ENCODE data around the gene ATP2C1.
A peak's percentile ranks its signal among the peaks of the same experiment; 100 is the strongest.

The ATP2C1 gene

DNA sequence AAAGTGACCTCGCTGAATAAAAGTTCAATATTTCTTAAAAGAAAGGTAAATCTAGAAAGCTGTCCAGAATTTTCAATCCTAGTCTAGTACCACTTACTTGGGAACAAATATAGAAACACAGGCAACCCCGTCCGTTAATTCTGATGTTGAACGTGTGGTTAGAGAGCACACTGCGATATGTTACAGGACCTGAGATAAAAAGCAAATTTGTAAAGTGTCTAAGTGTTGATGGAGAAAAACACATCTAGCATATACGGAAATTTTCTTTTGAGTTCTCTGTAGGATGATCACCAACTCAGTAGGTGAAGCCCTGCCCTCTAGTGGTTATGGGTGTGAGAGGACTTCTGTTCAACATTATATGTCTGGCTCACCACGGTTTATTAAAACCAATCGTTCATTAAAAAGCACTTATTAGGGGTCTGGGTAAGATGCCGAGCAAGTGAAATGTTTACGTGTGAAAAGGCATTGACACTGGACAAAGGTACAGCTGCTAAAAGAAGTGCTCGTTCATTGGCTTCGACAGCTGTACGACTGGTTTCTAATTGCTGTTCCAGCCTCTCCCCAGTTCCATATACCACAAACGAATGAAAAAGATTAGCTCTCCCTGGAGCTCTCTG is 1.0 kb upstream of the ATP2C1 start:
- H3K4me3 ChIP-seq, result peak overlapping the region; percentile 75 to 97 (median 79)
- H3K27ac ChIP-seq, result peak overlapping the region; percentile 93 to 100 (median 99)

DNA sequence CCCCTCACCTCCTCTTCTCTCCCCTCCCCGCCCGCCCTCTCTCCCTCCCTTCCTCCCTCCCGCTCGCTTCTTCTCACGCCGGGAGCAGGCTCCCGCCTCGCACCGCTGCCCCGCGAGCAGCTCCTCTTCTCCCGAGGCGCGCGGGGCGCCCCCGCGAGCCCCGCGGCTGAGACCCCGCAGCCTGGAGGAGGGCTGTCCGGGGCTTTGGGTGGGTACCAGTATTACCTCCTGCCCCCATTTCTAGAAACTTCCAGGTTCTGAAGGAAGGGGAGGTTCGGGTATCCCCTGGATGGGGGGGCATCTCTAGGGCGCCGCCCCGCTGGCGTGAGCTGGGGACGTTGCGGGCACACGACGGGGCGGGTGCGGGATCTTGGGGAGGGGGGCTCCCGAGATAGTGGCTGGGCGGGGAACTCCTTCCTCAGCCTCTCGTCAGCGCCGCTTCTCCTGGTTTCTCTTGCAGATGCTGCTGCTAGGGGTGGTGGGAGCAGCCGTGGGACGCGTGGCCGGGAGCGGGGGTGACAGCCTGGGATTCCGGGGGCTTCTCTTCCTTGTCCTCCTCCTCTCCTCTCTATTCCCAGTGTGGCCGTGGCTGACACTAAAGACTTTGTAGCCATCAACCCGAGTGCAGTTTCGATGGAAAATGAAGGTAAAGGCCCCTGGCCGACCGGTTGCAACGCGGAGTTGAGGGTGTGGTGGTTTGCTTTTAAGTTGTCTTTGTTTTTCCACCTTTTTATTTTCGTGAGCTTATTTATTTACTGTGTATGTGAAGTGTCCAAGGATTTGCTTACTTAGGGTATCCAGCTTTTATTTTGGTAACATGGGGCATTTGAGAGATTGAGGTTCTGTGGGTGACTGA is 474 bp downstream of the ATP2C1 start:
- Histone ChIP-seq H3K27ac (peak overlapping the region; percentile 93 to 100 (median 99)), H3K4me3 (peak overlapping the region; percentile 75 to 97 (median 79))

DNA sequence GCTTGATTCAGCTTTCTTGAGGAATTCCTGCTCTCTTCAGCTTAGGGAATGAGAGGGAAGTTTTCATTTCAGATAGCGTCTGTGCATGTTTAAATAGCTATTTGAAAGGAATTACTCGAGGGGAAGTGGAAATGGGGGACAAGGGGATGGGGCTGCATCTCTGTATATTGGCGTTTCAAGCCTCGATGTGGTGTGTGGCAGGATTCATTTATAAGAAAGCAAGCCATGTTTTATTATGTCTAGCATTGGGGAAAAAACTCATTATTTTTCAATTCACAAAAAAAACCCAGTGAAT is 1.0 kb downstream of the ATP2C1 start:
- peak overlapping the region; percentile 75 to 97 (median 79) for H3K4me3 ChIP-seq
- peak overlapping the region in 17 of 21 experiments; percentile 95 to 100 (median 99) for H3K27ac ChIP-seq

DNA sequence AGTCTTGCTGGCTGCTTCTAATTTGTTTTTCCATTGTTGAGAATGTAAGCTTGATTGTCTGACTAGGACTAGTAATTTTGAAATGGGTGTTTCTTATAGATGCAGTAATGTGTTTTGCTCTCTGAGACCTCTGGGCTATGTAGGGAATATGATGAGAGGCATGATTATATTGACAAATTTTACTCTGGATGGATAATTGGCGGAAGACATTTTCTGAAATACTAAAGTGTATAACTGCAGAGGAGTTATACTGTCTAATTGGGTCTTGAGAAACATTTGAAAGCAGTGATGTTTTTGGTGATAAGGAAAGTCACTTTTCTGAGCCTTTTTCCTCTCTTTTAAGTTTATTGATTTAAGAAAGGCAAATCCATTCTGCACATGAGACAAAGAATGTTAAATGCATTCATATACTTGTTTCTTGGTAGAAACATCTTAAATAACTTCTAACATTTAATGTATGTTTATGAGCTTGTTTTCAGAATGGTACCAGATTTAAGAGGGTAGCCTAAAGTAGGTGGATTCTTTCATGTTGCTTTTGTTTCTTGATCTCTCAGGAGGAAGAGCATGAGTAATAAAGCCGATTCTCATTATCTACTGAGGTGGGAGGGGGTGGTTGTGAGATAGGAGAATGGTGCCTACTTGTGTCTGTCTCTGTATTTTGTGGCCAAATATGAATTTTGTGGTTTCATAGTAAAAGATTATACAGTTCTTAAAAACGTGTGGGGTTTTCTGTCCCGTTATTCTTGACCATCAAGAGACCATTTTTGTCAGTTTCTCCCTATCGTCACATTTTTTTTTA is 2.0 kb downstream of the ATP2C1 start:
- peak overlapping the region in 2 of 7 experiments; percentile 79 to 97 for H3K4me3 ChIP-seq
- no peak overlapping the region for H3K27ac ChIP-seq

DNA sequence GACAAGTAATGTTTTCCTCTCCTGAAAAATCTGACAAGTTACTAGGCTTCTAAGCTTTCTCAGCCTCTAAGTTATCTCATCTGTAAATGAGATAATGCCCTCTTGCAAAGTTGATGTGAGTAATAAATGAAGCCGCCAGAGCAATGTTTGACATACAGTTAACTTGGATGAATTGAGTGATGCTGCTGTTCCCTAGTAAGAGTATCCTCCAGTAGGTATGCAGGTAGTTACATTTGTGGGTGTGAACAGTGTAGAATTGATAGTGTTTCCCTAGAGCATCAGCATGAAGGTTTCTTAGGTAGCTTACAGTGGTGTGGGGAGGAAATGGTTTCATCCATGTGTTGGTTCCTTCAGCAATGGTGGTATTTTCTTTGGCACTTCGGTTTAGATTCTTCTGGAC is 3.4 kb downstream of the ATP2C1 start:
- no peak overlapping the region for H3K27ac ChIP-seq

DNA sequence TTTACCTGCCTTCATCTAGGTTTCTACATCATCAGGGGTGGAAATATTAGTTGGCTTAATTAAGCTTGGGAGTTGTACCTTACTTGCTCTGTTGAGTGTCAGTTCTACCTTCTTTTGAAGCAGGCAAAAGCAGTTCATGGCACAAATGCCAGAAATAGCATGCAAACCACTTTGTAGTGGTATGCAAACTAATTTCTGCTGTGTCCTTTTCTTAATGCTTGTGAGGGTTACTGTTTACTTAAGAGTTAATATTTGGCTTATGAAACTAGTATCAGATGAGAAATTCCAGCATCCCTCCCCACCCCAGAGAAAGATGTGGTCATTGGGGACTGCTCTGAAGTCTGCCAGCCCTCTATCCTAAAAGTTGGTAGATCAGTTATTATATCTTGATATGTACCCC is 7.1 kb downstream of the ATP2C1 start:
- Histone ChIP-seq H3K4me3 (no peak overlapping the region), H3K27ac (no peak overlapping the region)

More for the DNA sequence above, 3.4 kb downstream of the ATP2C1 start:
- no peak overlapping the region for H3K4me3 ChIP-seq

DNA sequence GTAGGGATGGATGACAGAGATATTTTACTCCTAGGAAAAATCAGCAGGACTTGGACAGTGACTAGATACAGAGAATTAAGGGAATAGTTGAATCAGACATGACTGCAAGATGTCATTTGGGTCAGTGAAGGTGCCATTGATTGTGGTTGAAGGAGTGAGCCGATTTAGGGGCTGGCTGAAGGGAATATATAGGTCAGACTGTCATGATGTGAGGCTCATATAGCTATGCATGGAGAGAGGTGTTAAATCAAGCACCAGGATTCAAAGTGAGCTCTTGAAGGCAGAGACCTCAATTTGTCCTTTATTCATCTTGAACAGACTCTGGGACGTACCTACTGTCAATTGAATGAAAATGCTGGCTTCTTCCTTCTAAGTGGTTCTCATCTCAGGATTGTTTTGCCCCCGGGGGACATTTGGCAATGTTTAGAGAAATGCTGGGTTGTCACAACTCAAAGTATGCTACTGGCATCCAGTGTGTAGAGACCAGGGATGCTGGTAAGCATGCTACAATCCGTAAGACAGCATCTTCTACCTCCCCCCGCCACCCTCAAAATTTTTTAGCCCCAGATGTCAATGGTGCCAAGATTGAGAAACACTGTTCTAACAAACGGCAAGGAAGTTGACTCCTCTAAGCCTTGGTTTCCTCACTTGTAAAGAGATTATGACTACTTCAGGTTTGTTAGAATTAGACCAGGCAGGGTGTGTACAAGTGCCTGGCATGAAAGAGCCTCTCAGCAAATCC is 7.8 kb downstream of the ATP2C1 start:
- no peak overlapping the region for H3K27ac ChIP-seq

DNA sequence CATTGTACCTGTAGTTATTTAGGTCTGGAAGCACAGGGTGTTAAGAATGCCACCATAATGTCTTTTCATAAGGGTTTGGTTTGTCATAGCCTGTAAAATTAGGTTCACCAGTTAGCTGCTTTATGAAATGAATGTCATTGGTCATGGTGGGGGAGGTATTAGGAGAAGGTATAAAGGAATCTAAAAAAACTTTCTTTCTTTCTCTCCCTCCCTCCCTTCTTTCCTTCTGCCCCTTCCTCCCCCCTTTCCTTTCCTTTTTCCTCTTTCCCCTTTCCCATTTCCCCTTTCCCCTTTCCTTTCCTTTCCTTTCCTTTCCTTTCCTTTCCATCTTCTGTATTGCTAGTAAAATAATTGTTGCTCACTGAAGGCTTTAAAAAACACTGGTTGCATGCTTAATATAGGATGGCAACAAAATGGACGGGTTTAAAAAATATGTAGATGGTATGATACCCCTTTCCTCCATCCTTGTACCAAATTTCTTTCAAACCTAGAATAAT is 9.6 kb downstream of the ATP2C1 start:
- Histone ChIP-seq H3K27ac (no peak overlapping the region), H3K4me3 (no peak overlapping the region)

More for the DNA sequence above, 7.8 kb downstream of the ATP2C1 start:
- H3K4me3 ChIP-seq, result no peak overlapping the region

DNA sequence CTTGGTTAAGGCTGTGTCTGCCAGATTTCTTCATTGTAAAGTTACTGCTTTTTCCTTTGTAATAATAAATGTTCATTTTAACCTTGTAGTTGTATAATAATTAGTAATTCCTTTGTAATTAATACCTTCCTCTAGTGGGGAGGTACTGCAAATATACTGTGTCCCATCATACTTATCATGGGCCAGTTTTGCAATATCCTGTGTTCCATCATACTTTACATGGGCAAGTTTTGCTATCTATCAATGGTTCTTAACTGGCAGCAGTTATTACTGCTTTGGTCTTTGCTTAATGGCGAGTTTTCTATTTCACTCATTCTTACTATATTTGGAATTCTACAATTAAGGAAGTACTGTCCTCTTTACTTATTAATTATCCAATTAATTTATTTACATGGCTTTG is 10.6 kb downstream of the ATP2C1 start:
- Histone ChIP-seq H3K4me3 (no peak overlapping the region), H3K27ac (no peak overlapping the region)

DNA sequence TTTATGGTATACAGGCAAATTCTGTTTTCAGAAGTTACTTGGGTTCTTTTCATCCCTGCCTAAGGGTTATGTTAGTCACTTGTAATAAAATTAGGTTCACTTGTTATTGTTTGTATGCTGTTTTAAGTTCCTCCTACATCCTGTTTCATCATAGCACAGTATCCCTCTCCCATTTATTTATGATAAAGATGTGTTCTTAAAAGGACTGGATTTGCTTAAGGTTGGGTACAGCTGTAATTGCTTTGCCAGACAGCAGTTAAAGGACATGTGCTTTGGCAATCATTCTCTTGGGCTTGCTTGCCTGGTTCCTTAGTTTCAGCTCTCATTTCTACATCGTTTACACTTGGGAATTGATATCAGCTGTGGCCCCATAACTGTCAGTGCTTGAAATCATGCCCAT is 11.7 kb downstream of the ATP2C1 start:
- Histone ChIP-seq H3K27ac (no peak overlapping the region), H3K4me3 (no peak overlapping the region)

DNA sequence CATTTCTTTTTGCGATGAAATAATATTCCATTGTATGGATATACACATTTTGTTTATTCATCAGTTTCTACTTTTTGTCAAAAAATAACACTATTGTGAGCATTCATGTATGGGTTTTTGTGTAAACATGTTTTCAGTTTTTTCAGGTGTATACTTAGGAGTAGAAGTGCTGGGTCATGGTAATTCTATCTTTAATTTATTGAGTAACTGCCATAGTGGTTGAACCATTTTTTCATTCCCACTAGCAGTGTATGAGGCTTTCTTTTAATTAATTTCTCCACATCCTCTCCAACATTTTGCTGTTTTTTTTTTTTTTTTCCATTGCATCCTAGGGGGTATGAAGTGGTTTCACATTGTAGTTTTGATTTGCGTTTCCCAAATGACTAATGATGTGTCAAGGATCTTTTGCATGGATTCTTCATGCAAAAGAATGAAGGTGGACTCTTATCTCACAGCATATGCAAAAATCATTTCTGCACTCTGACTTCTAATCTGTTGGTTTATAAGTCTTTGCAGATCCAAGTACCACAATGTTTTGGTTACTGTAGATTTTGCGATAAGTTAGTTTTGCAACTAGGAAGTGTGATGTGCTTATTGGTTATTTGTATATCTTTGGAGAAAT is 12.6 kb downstream of the ATP2C1 start:
- no peak overlapping the region for H3K4me3 ChIP-seq

DNA sequence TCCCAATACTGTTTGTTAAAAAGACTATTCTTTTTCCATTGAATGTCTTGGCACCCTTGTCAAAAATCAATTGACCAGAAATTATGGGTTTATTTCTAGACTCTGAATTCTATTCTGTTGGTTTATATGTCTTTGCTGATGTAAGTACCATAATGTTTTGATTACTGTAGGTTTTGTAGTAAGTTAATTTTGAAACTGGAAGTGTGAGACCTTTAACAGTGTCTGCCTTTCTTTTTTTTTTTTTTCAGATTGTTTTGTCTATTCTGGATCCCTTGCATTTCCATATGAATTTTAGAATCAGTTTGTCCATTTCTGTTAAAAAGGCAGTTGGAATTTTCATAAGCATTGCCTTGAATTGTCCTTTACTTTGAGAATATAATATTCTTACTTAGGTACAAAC is 13.6 kb downstream of the ATP2C1 start:
- no peak overlapping the region for H3K4me3 ChIP-seq
- peak overlapping the region in 1 of 21 experiments; percentile 10 for H3K27ac ChIP-seq

More for the DNA sequence above, 12.6 kb downstream of the ATP2C1 start:
- no peak overlapping the region for H3K27ac ChIP-seq

DNA sequence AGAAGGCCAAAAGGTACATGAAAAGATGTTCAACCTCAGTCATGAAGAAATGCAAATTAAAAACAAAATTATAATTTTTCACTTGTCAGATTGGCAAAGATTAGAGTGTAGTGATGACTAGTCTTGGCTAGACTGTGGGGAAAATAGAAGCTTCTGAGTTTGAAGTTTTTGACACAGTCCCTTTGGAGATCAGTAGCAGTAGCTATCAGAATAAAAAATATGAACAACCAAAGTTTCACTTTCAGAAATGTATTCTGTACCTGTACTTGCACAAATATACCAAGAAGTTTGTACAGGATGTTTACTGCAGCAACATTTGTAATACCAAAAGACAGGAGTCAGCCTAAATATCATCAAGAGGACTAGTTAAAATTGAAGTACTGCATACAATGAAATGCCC is 14.1 kb downstream of the ATP2C1 start:
- H3K4me3 ChIP-seq, result no peak overlapping the region
- peak overlapping the region in 1 of 21 experiments; percentile 10 for H3K27ac ChIP-seq

DNA sequence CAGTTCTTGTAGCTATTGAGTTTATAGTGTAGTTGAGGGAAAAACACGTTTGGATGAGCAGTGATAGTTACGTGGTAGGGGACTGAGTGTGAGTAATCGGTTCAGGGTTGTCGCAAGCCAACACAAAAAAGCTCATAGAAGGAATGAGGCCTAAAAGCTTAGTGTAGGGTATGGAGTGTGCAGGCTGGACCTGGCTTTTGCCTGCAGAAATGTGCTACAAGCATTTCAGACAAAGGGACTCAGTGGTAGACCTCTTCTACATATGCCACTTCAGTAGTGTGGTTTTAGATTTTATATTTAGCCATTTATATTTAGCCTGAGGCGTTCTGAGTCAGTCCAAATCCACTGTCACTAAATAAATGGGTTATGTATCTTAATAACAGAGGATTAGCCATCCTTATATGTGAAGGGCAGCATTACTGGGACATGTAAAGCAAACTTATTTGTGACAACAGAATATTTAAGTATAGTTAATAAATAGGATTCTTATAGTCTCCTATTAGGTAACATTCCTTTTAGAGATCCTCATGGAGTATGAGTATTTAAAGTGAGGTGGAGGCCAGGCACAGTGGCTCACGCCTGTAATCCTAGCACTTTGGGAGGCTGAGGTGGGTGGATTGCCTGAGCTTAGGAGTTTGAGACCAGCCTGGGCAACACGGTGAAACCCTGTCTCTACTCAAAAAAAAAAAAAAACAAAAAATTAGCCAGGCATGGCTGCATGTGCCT is 21.8 kb downstream of the ATP2C1 start:
- Histone ChIP-seq H3K27ac (no peak overlapping the region), H3K4me3 (no peak overlapping the region)

DNA sequence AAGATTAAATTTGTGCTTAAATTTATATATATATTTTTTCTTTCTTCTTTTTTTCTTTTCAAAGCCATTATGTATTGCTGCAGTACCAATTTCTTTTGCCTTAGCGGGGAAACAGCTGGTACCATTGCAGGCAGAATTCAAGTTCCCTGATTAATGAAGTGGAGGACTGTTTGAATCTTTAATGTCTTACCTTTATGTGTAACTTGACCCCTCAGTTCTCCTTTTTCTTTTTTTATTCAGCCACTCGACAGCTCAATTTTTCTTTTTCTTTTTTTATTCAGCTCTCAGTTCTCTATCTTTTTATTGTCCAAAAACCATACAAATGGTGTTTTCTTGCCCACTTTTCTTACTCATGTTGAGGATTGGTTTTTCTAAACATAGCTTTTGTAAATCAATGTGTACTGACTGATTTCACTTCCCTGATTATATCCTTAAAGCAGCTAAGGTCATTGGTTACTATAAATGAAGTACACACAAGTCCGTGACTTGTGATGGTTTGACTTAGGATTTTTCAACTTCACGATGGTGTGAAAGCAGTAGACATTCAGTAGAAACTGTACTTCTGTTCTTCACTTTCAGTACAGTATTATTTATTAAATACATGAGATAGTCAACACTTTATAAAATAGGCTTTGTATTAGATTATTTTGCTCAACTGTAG is 22.8 kb downstream of the ATP2C1 start:
- H3K27ac ChIP-seq, result no peak overlapping the region

DNA sequence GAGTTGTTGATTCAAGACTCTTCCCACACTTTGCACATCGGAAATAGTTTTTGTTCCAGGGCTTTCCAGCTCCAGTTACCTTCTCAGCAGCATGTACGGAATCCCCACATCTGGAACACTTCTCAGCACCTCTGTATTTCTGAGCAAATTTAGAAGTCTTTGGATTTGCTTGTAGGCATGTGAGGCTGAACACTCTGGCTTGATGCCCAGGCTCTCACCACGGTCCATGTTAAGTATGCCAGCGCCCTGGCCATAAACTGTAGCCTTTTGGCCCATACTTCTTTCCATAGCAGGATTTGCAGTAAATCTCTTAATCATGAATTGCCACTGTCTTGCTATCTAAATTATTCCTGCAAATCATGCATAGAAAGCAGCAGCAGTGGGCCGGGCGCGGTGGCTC is 24.4 kb downstream of the ATP2C1 start:
- Histone ChIP-seq H3K27ac (no peak overlapping the region), H3K4me3 (no peak overlapping the region)

More for the DNA sequence above, 22.8 kb downstream of the ATP2C1 start:
- H3K4me3 ChIP-seq, result no peak overlapping the region

DNA sequence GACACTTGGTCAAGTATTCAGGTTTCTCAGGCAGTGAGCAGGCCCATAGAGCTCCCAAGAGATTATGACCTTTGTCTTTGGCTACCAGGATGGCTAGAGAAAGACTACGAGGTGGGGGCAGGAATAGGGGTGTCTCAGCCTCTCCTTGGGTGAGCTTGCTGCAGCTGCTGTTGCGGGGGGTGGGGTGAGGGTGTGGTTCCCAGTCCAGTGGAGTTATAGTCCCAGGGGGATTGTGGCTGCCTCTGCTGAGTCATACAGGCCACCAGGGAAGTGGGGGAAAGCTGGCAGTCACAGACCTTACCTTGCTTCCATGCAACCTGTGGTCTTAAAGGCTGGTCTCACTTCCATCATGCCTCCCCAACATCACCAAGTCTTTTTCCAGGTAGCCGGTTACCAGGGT is 31.7 kb downstream of the ATP2C1 start:
- Histone ChIP-seq H3K27ac (no peak overlapping the region), H3K4me3 (no peak overlapping the region)

DNA sequence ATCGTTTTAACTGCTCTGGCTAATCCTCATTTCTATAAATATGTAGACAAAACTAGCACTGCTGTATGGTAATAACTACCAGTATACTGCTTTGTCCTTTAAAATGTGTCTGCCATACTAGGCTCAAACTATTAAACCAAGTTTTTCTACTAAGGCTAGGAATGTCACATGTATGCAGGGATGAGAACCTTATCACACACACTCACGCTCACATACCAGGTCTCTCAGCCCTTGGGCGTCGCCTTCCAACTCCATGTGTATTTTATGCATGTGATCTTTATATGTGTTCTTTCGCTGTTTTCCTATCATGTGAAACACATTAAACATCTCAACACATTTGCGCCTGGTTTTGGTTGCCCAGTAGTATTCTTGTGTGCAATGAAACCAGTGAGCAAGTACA is 32.6 kb downstream of the ATP2C1 start:
- Histone ChIP-seq H3K27ac (no peak overlapping the region), H3K4me3 (no peak overlapping the region)
